ENCODE measurements around the gene UBE2B. TPM values are rescaled to one million over a fixed set of nuclear protein-coding genes. Genes with fewer than 3 reads are reported as not detected.

Gene UBE2B
- total RNA-seq, 1 experiment from 2014 or later, result 91.9 TPM

DNA sequence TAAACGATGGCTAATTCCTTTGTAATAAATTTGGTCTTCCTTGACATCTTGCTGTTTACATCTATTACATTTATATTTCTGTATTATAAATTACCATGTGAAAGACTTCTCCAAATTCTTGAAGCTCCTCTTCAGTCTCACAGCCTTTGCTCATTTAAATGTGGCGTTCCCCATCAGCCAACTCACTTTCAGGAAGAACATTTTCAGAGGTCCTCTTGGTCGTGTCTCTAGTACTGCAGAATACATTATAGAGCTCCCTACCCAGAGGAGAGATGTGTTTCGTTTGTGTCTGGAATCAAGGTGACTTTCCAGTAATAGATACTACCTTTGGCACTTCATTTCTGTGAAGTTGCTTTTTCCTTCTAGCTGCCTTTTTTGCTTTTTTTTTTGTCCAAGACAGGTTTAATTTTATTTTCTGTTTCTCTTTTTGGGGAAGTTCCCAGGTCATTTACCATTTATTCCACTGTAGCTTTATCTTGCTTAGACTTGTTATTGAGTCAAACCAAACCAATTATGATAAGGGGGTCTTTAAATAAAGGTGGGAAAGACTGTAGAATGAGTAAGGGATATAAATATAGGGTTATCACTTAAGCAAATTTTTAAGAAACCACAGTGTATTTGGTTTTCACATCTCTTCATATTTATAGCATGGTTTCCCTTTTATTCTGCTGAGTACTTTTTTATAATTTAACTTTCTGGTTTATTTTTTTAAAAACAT, 12.8 kb downstream of the UBE2B start:
- intact Hi-C loops (cut with micrococcal nuclease), result no loop called here
- Histone ChIP-seq H3K9me2 (ENCODE audit: insufficient read depth) (no peaks in the 10 kb centered on the region), H4K20me1 (ENCODE audit: insufficient read depth) (no peaks in the 10 kb centered on the region), H2AFZ (ENCODE audit: low read depth, low read length, poor library complexity, severe bottlenecking) (no peak overlapping the region), H3K4me1 (ENCODE audit: control insufficient read depth in 1 of 2, insufficient read depth in 2 of 2, low read length in 2 of 2) (no peaks in the 10 kb centered on the region), H3K4me2 (ENCODE audit: low read length) (no peak overlapping the region), H3K27me3 (ENCODE audit: insufficient read depth, low read length) (no peaks in the 10 kb centered on the region), H3K9ac (ENCODE audit: low read length) (no peak overlapping the region), H3K27ac (ENCODE audit: low read depth, low read length) (no peak overlapping the region), H3K36me3 (ENCODE audit: control insufficient read depth in 1 of 2, insufficient read depth in 2 of 2, low read length in 2 of 2) (peaks cover 29 to 51% of the 10 kb centered on the region in 2 experiments), H3K4me3 (replicated peaks in 1 of 2; ENCODE audit: low read depth in 1 of 2, low read length in 2 of 2) (no peak overlapping the region), H3K9me3 (ENCODE audit: control insufficient read depth in 1 of 2, insufficient read depth in 1 of 2, low read depth in 1 of 2, low read length in 2 of 2) (no peaks in the 10 kb centered on the region), H3K79me2 (ENCODE audit: insufficient read depth, low read length) (peaks cover 13% of the 10 kb centered on the region)
- POLR2A ChIA-PET, result no interaction called here
- CTCF ChIA-PET, result interaction anchor here (0.7 kb wide), 1 partner anchor 62 kb away, joined by 3 read pairs; no protein-coding TSS in a partner anchor
- no peak for TF ChIP-seq JUND (IDR thresholded peaks at IDR 0.05)
- no peak for TF ChIP-seq SP1 (IDR thresholded peaks at IDR 0.05; ENCODE audit: low read depth)
- TF ChIP-seq, protein P1, sequence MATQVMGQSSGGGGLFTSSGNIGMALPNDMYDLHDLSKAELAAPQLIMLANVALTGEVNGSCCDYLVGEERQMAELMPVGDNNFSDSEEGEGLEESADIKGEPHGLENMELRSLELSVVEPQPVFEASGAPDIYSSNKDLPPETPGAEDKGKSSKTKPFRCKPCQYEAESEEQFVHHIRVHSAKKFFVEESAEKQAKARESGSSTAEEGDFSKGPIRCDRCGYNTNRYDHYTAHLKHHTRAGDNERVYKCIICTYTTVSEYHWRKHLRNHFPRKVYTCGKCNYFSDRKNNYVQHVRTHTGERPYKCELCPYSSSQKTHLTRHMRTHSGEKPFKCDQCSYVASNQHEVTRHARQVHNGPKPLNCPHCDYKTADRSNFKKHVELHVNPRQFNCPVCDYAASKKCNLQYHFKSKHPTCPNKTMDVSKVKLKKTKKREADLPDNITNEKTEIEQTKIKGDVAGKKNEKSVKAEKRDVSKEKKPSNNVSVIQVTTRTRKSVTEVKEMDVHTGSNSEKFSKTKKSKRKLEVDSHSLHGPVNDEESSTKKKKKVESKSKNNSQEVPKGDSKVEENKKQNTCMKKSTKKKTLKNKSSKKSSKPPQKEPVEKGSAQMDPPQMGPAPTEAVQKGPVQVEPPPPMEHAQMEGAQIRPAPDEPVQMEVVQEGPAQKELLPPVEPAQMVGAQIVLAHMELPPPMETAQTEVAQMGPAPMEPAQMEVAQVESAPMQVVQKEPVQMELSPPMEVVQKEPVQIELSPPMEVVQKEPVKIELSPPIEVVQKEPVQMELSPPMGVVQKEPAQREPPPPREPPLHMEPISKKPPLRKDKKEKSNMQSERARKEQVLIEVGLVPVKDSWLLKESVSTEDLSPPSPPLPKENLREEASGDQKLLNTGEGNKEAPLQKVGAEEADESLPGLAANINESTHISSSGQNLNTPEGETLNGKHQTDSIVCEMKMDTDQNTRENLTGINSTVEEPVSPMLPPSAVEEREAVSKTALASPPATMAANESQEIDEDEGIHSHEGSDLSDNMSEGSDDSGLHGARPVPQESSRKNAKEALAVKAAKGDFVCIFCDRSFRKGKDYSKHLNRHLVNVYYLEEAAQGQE (IDR thresholded peaks at IDR 0.05; ENCODE audit: low read depth), result no peak
- no peak for TF ChIP-seq ELF1 (IDR thresholded peaks at IDR 0.05; ENCODE audit: borderline replicate concordance, low read depth)
- TF ChIP-seq, protein P2, sequence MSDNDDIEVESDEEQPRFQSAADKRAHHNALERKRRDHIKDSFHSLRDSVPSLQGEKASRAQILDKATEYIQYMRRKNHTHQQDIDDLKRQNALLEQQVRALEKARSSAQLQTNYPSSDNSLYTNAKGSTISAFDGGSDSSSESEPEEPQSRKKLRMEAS (IDR thresholded peaks at IDR 0.05), result no peak
- no peak for TF ChIP-seq ZNF274 (IDR thresholded peaks at IDR 0.05; ENCODE audit: low read depth, low read length)
- no peak for TF ChIP-seq POLR2A (IDR thresholded peaks at IDR 0.05; ENCODE audit: borderline replicate concordance, extremely low read depth, insufficient read depth, insufficient read length)
- TF ChIP-seq FOSL1 (IDR thresholded peaks at IDR 0.05; ENCODE audit: low read depth), result no peak
- no peak for TF ChIP-seq TCF7L2 (IDR thresholded peaks at IDR 0.05; ENCODE audit: borderline replicate concordance, extremely low read depth, insufficient read depth, insufficient read length)
- TF ChIP-seq YY1 (IDR thresholded peaks at IDR 0.05; ENCODE audit: extremely low read depth, insufficient replicate concordance, low read depth, low read length), result no peak
- TF ChIP-seq EZH2 (IDR thresholded peaks at IDR 0.05), result no peak
- no peak for TF ChIP-seq EZH2phosphoT487 (IDR thresholded peaks at IDR 0.05; ENCODE audit: borderline replicate concordance)
- TF ChIP-seq, protein P3, sequence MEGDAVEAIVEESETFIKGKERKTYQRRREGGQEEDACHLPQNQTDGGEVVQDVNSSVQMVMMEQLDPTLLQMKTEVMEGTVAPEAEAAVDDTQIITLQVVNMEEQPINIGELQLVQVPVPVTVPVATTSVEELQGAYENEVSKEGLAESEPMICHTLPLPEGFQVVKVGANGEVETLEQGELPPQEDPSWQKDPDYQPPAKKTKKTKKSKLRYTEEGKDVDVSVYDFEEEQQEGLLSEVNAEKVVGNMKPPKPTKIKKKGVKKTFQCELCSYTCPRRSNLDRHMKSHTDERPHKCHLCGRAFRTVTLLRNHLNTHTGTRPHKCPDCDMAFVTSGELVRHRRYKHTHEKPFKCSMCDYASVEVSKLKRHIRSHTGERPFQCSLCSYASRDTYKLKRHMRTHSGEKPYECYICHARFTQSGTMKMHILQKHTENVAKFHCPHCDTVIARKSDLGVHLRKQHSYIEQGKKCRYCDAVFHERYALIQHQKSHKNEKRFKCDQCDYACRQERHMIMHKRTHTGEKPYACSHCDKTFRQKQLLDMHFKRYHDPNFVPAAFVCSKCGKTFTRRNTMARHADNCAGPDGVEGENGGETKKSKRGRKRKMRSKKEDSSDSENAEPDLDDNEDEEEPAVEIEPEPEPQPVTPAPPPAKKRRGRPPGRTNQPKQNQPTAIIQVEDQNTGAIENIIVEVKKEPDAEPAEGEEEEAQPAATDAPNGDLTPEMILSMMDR (IDR thresholded peaks at IDR 0.05 in 2 of 3, conservative IDR thresholded peaks at IDR 0.05 in 1 of 3; ENCODE audit: borderline replicate concordance in 1 of 3, insufficient read depth in 1 of 3, low read depth in 2 of 3, low read length in 2 of 3), result no peak
- BruUV-seq (replicated peaks), result no TSS peak
- DNase-seq (ENCODE audit: low read depth, low spot score) (no peak), ATAC-seq (no peak)
- RAD21 ChIA-PET (ENCODE audit: low non-redundant PET in 1 of 2, low total read pairs in 2 of 2, uncharacterized antibody in 2 of 2, unreplicated experiment in 2 of 2), result no interaction called here
